HCT116 (cell line): ENCODE data around the gene AHNAK. TPM values are rescaled to one million over a fixed set of nuclear protein-coding genes. Genes with fewer than 3 reads are reported as not detected.

Source experiments
- ATAC-seq: fragments of 200-7000 bp; cut with Tn5 transposase; 2 replicates; pipeline ENCODE4 v1.9.1; 2020; ENCODE audit warnings: mild to moderate bottlenecking, moderate library complexity
- BruUV-seq: library from RNA; stranded (reverse); fragments of 400-500 nt; replicated peaks from 2 replicates; lab custom pipeline; 2021; lab: Mats Ljungman, UMichigan
- CTCF ChIA-PET: fragments of 300-600 bp; sonication (Branson Sonifier 250); formaldehyde crosslinking; loops from one replicate; lab custom pipeline; 2021; ENCODE audit warnings: antibody characterized with exemption; lab: Charles Lee
- POLR2A ChIA-PET: fragments of 300-600, 350-600 bp; sonication (Branson Sonifier 250); formaldehyde crosslinking; loops from one replicate; lab custom pipeline; 2021; ENCODE audit warnings: antibody characterized with exemption; lab: Charles Lee
- RAD21 ChIA-PET, 2 experiments: fragments of 300-600 bp; sonication (Branson Sonifier 250); formaldehyde crosslinking; loops; one replicate each; lab custom pipeline; 2023; ENCODE audit warnings: low total read pairs in 2 of 2; ENCODE audit not compliant: uncharacterized antibody in 2 of 2, unreplicated experiment in 2 of 2, low non-redundant PET in 1 of 2; lab: Charles Lee
- DNase-seq: peaks from one replicate; pipeline ENCODE4 v3.0.0-alpha.2; 2010; ENCODE audit warnings: low read depth, low spot score
- H2AFZ ChIP-seq: fragments of 200-600 bp; shearing (Covaris generic), sonication (generic); 2 replicates; pipeline ENCODE4 v1.6.1; 2017; ENCODE audit warnings: low read depth, mixed run types, mixed read lengths, antibody characterized with exemption, low read length; ENCODE audit not compliant: poor library complexity, severe bottlenecking
- H3K27ac ChIP-seq: 2 replicates; pipeline ENCODE4 v1.5.1; 2012; ENCODE audit warnings: low read depth, low read length
- H3K27me3 ChIP-seq: fragments of 200-600 bp; sonication (generic); 2 replicates; pipeline ENCODE4 v1.6.1; 2016; ENCODE audit warnings: mixed run types, low read length, mixed read lengths; ENCODE audit not compliant: insufficient read depth
- H3K36me3 ChIP-seq, 2 experiments: fragments of 200-500 bp in 1 of 2; fragments of 200-600 bp in 1 of 2; sonication (Bioruptor generic) in 1 of 2; sonication (generic) in 1 of 2; 2 replicates each; pipeline versions ENCODE4 v1.5.1 to v1.6.1; 2014 to 2016; ENCODE audit warnings: low read length in 2 of 2, inconsistent platforms in 1 of 2, mixed read lengths in 1 of 2, mixed run types in 1 of 2; ENCODE audit not compliant: insufficient read depth in 2 of 2, control insufficient read depth in 1 of 2
- H3K4me1 ChIP-seq, 2 experiments: fragments of 200-600 bp in 1 of 2; sonication (generic) in 1 of 2; 2 replicates each; pipeline versions ENCODE4 v1.5.1 to v1.6.1; 2012 to 2017; ENCODE audit warnings: low read length in 2 of 2, inconsistent platforms in 1 of 2, mild to moderate bottlenecking in 1 of 2, mixed read lengths in 1 of 2, mixed run types in 1 of 2, moderate library complexity in 1 of 2; ENCODE audit not compliant: insufficient read depth in 2 of 2, control insufficient read depth in 1 of 2
- H3K4me2 ChIP-seq: fragments of 200-600 bp; sonication (generic); 2 replicates; pipeline ENCODE4 v1.6.1; 2017; ENCODE audit warnings: mixed run types, low read length, mixed read lengths
- H3K4me3 ChIP-seq, 2 experiments: fragments of 200-600 bp in 1 of 2; sonication (generic) in 1 of 2; replicated peaks in 1 of 2; 2 replicates each; pipeline ENCODE4 v1.5.1; 2011 to 2016; ENCODE audit warnings: low read length in 2 of 2, control low read depth in 1 of 2, low read depth in 1 of 2, mild to moderate bottlenecking in 1 of 2, mixed read lengths in 1 of 2, mixed run types in 1 of 2
- H3K79me2 ChIP-seq: fragments of 200-600 bp; sonication (generic); 2 replicates; pipeline ENCODE4 v1.6.1; 2017; ENCODE audit warnings: mild to moderate bottlenecking, mixed run types, low read length, moderate library complexity, mixed read lengths; ENCODE audit not compliant: insufficient read depth
- H3K9ac ChIP-seq: fragments of 200-600 bp; sonication (generic); 2 replicates; pipeline ENCODE4 v1.6.1; 2016; ENCODE audit warnings: low read length, mixed read lengths
- H3K9me2 ChIP-seq: fragments of 200-600 bp; sonication (generic), shearing (Covaris generic); 2 replicates; pipeline ENCODE4 v1.6.1; 2017; ENCODE audit warnings: mixed run types, mild to moderate bottlenecking, moderate library complexity; ENCODE audit not compliant: insufficient read depth
- H3K9me3 ChIP-seq, 2 experiments: fragments of 200-500 bp in 1 of 2; fragments of 200-600 bp in 1 of 2; sonication (Bioruptor generic) in 1 of 2; sonication (generic) in 1 of 2; 2 replicates each; pipeline ENCODE4 v1.6.1; 2014 to 2017; ENCODE audit warnings: low read length in 2 of 2, mixed read lengths in 2 of 2, inconsistent platforms in 1 of 2, low read depth in 1 of 2, mild to moderate bottlenecking in 1 of 2, mixed run types in 1 of 2, moderate library complexity in 1 of 2; ENCODE audit not compliant: control insufficient read depth in 1 of 2, insufficient read depth in 1 of 2
- H4K20me1 ChIP-seq: fragments of 200-600 bp; sonication (generic), shearing (Covaris generic); 2 replicates; pipeline ENCODE4 v1.6.1; 2017; ENCODE audit warnings: mixed run types, mild to moderate bottlenecking, moderate library complexity; ENCODE audit not compliant: insufficient read depth
- CEBPB ChIP-seq: IDR thresholded peaks from 2 replicates; pipeline ENCODE4 v1.6.1; 2012; ENCODE audit warnings: low read depth
- EGR1 ChIP-seq: IDR thresholded peaks from 2 replicates; pipeline ENCODE4 v1.6.1; 2012; ENCODE audit warnings: low read depth
- ELF1 ChIP-seq: IDR thresholded peaks from 2 replicates; pipeline ENCODE4 v1.6.1; 2012; ENCODE audit warnings: low read depth, borderline replicate concordance
- EZH2 ChIP-seq: fragments of 200-600 bp; sonication (generic); IDR thresholded peaks from 2 replicates; pipeline ENCODE4 v1.6.1; 2017; ENCODE audit warnings: antibody characterized with exemption, mixed run types
- FOSL1 ChIP-seq: IDR thresholded peaks from 2 replicates; pipeline ENCODE4 v1.6.1; 2012; ENCODE audit warnings: low read depth
- POLR2AphosphoS5 ChIP-seq: IDR thresholded peaks from 2 replicates; pipeline ENCODE4 v1.6.1; 2011; ENCODE audit warnings: mild to moderate bottlenecking, low read depth, low read length, moderate library complexity
- RAD21 ChIP-seq: IDR thresholded peaks from 2 replicates; pipeline ENCODE4 v1.6.1; 2012; ENCODE audit warnings: low read depth, mild to moderate bottlenecking
- SP1 ChIP-seq: IDR thresholded peaks from 2 replicates; pipeline ENCODE4 v1.6.1; 2012; ENCODE audit warnings: low read depth
- SRF ChIP-seq: IDR thresholded peaks from 2 replicates; pipeline ENCODE4 v1.6.1; 2012; ENCODE audit warnings: low read depth
- TCF7L2 ChIP-seq: IDR thresholded peaks from 2 replicates; pipeline ENCODE4 v1.7.0; 2011; ENCODE audit warnings: borderline replicate concordance, inconsistent platforms; ENCODE audit not compliant: insufficient read depth, insufficient read length; ENCODE audit errors: extremely low read depth
- YY1 ChIP-seq: IDR thresholded peaks from 2 replicates; pipeline ENCODE4 v1.6.1; 2011; ENCODE audit warnings: low read length, low read depth, moderate library complexity, mild to moderate bottlenecking; ENCODE audit not compliant: insufficient replicate concordance; ENCODE audit errors: extremely low read depth
- ZFX ChIP-seq: fragments of 450-650 bp; IDR thresholded peaks from 2 replicates; pipeline ENCODE4 v1.6.1; 2017
- ZNF274 ChIP-seq: fragments of 200-500 bp; sonication (Bioruptor generic); IDR thresholded peaks from 2 replicates; pipeline ENCODE4 v1.6.1; 2014; ENCODE audit warnings: mild to moderate bottlenecking, low read depth, low read length, inconsistent platforms
- intact Hi-C: fragments of 100-400 bp; cut with micrococcal nuclease; formaldehyde crosslinking; loops from 2 replicates; pipeline ENCODE4 v1.10.0; 2022
- total RNA-seq: library from RNA; stranded (reverse); gene quantifications from one replicate; pipeline ENCODE4 v1.2.1, GENCODE V29; 2021; ENCODE audit not compliant: unreplicated experiment
- TF ChIP-seq, protein P1 (sequence below): IDR thresholded peaks from 2 replicates; pipeline ENCODE4 v1.6.1; 2012
- TF ChIP-seq, protein P2 (sequence below): IDR thresholded peaks from 2 replicates; pipeline ENCODE4 v1.6.1; 2011; ENCODE audit warnings: mild to moderate bottlenecking, low read length, moderate library complexity; ENCODE audit not compliant: insufficient replicate concordance; ENCODE audit errors: extremely low read depth

AHNAK gene
- total RNA-seq, 1 experiment from 2014 or later: 239 TPM

DNA sequence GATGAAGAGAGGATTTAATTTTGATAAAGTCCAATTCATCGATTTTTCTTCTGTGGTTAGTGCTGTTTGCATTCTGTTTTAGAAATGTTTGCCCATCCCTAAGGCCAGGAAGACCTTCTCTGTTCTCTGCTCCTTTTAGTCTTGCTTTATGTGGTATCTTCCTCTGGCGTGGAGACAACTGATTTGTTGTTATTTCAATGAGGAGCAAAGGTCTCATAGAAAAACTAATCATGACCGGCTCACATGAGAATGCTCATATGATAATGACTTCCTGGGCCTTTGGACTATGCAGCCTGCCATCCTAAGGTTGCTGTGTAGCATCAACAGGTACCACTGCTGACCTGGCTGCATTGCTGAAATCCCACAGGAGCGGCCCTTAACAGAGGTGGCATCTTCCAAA lies 108.0 kb downstream of the AHNAK start:
- Histone ChIP-seq H3K9me3 (no peaks in the 10 kb centered on the region), H4K20me1 (no peaks in the 10 kb centered on the region), H3K27ac (no peak overlapping the region), H2AFZ (no peak overlapping the region), H3K36me3 (no peaks in the 10 kb centered on the region), H3K9ac (no peak overlapping the region), H3K79me2 (no peaks in the 10 kb centered on the region), H3K4me2 (no peak overlapping the region), H3K27me3 (no peaks in the 10 kb centered on the region), H3K4me3 (no peak overlapping the region), H3K9me2 (no peaks in the 10 kb centered on the region), H3K4me1 (peaks cover 4 to 7% of the 10 kb centered on the region in 2 experiments; a peak in 3 of 4 replicates)
- no peak for TF ChIP-seq SP1
- TF ChIP-seq YY1: no peak
- TF ChIP-seq SRF: no peak
- no peak for TF ChIP-seq FOSL1
- TF ChIP-seq RAD21: no peak
- no peak for TF ChIP-seq TCF7L2
- TF ChIP-seq CEBPB: no peak
- no peak for TF ChIP-seq ZFX
- TF ChIP-seq POLR2AphosphoS5: no peak
- TF ChIP-seq ELF1: no peak
- TF ChIP-seq, protein P1, sequence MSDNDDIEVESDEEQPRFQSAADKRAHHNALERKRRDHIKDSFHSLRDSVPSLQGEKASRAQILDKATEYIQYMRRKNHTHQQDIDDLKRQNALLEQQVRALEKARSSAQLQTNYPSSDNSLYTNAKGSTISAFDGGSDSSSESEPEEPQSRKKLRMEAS: no peak
- TF ChIP-seq EGR1: no peak
- TF ChIP-seq, protein P2, sequence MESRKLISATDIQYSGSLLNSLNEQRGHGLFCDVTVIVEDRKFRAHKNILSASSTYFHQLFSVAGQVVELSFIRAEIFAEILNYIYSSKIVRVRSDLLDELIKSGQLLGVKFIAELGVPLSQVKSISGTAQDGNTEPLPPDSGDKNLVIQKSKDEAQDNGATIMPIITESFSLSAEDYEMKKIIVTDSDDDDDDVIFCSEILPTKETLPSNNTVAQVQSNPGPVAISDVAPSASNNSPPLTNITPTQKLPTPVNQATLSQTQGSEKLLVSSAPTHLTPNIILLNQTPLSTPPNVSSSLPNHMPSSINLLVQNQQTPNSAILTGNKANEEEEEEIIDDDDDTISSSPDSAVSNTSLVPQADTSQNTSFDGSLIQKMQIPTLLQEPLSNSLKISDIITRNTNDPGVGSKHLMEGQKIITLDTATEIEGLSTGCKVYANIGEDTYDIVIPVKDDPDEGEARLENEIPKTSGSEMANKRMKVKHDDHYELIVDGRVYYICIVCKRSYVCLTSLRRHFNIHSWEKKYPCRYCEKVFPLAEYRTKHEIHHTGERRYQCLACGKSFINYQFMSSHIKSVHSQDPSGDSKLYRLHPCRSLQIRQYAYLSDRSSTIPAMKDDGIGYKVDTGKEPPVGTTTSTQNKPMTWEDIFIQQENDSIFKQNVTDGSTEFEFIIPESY: no peak
- no peak for TF ChIP-seq EZH2
- TF ChIP-seq ZNF274: no peak
- ChIA-PET CTCF (no interaction called here), POLR2A (no interaction called here), RAD21 (no interaction called here)
- BruUV-seq: no TSS peak
- intact Hi-C loops: no loop called here
- ATAC-seq (no peak), DNase-seq (no peak)
